SKM-1 treated with dmso at 0.1 percent for 144 hours (cell line): ENCODE results near the gene RPUSD1.

Experiments
- DNase-seq: peaks from one replicate; lab custom pipeline; 2025; ENCODE audit not compliant: unreplicated experiment; lab: John Stamatoyannopoulos, UW

The RPUSD1 gene

GRCh38 chr16:819336-820043, 31.3 kb upstream of the RPUSD1 start:
- DNase-seq: no peak

GRCh38 chr16:818592-818991, 30.4 kb upstream of the RPUSD1 start:
- DNase-seq: no peak

GRCh38 chr16:818132-818531, 30.0 kb upstream of the RPUSD1 start:
- DNase-seq: no peak

- no peak for DNase-seq
Observed at GRCh38 chr16:817001-817906, 29.1 kb upstream of the RPUSD1 start.

- no peak for DNase-seq
Observed at GRCh38 chr16:815861-816260, 27.7 kb upstream of the RPUSD1 start.

- DNase-seq: no peak
Observed at GRCh38 chr16:814974-815373, 26.8 kb upstream of the RPUSD1 start.

GRCh38 chr16:813916-814412, 25.8 kb upstream of the RPUSD1 start:
- no peak for DNase-seq

GRCh38 chr16:813204-813915, 25.2 kb upstream of the RPUSD1 start:
- no peak for DNase-seq

GRCh38 chr16:808085-808386, 19.9 kb upstream of the RPUSD1 start:
- DNase-seq: no peak

- peak; percentile 67 for DNase-seq
Observed at GRCh38 chr16:807347-808084, 19.3 kb upstream of the RPUSD1 start.

GRCh38 chr16:805474-805873, 17.3 kb upstream of the RPUSD1 start:
- no peak for DNase-seq

- no peak for DNase-seq
Observed at GRCh38 chr16:804193-805048, 16.2 kb upstream of the RPUSD1 start.

GRCh38 chr16:803754-804080, 15.5 kb upstream of the RPUSD1 start:
- no peak for DNase-seq

GRCh38 chr16:802914-803753, 15.0 kb upstream of the RPUSD1 start:
- no peak for DNase-seq

GRCh38 chr16:802461-802860, 14.3 kb upstream of the RPUSD1 start:
- no peak for DNase-seq

GRCh38 chr16:801584-802363, 13.6 kb upstream of the RPUSD1 start:
- no peak for DNase-seq

GRCh38 chr16:800834-801511, 12.8 kb upstream of the RPUSD1 start:
- no peak for DNase-seq
